K562 (cell line): ENCODE results near the gene CCDC116. TPM values are rescaled to one million over a fixed set of nuclear protein-coding genes. Genes with fewer than 3 reads are reported as not detected.

Experiments used
- BCOR ChIP-seq: fragments of 450-650 bp; IDR thresholded peaks from 2 replicates; pipeline ENCODE4 v1.6.1; 2016
- CEBPG ChIP-seq, 3 experiments: fragments of 200-800 bp in 1 of 3; sonication (Bioruptor generic) in 1 of 3; sonication (generic) in 1 of 3; formaldehyde crosslinking in 1 of 3; IDR thresholded peaks in 2 of 3; conservative IDR thresholded peaks in 1 of 3; 2 replicates each; pipeline versions ENCODE4 v1.6.1 to v1.8.0; 2016 to 2022; ENCODE audit warnings: missing compliant biosample characterization in 2 of 3, missing genetic modification characterization in 2 of 3, mild to moderate bottlenecking in 1 of 3, missing genetic modification reagents in 1 of 3
- CHD2 ChIP-seq: IDR thresholded peaks from 2 replicates; pipeline ENCODE4 v1.6.1; 2011; ENCODE audit warnings: low read depth, low read length
- DIDO1 ChIP-seq: fragments of 450-650 bp; IDR thresholded peaks from 2 replicates; pipeline ENCODE4 v1.6.1; 2016; ENCODE audit warnings: low read depth, missing biosample characterization, missing genetic modification characterization
- EHMT2 ChIP-seq: fragments of 450-650 bp; IDR thresholded peaks from 2 replicates; pipeline ENCODE4 v1.6.1; 2018; ENCODE audit warnings: antibody characterized with exemption
- EZH2 ChIP-seq: IDR thresholded peaks from 2 replicates; pipeline ENCODE4 v1.6.1; 2012; ENCODE audit warnings: low read depth, mild to moderate bottlenecking, inconsistent platforms, low read length, borderline replicate concordance
- HES1 ChIP-seq: fragments of 450-650 bp; IDR thresholded peaks from 2 replicates; pipeline ENCODE4 v1.6.1; 2016; ENCODE audit warnings: low read depth, mild to moderate bottlenecking, moderate library complexity
- KDM1A ChIP-seq, 2 experiments: fragments of 450-650 bp; IDR thresholded peaks; 2 replicates each; pipeline ENCODE4 v1.6.1; 2016; ENCODE audit warnings: mild to moderate bottlenecking in 2 of 2
- NRF1 ChIP-seq, 2 experiments: fragments of 450-650 bp; IDR thresholded peaks in 1 of 2; conservative IDR thresholded peaks in 1 of 2; 2 replicates each; pipeline ENCODE4 v1.6.1; 2014; ENCODE audit warnings: mild to moderate bottlenecking in 2 of 2
- RBM15 ChIP-seq: fragments of 200-400 bp; formaldehyde crosslinking; IDR thresholded peaks from 2 replicates; pipeline ENCODE4 v1.6.1; 2018; ENCODE audit warnings: mild to moderate bottlenecking, low read length, moderate library complexity; ENCODE audit not compliant: insufficient read depth
- RCOR1 ChIP-seq, 2 experiments: IDR thresholded peaks; 2 replicates each; pipeline ENCODE4 v1.6.1; 2012; ENCODE audit warnings: low read depth in 2 of 2, low read length in 2 of 2, borderline replicate concordance in 1 of 2, improper control_type of control experiment in 1 of 2
- SAP30 ChIP-seq: fragments of 200-600 bp; sonication (generic); IDR thresholded peaks from 2 replicates; pipeline ENCODE4 v1.6.1; 2012; ENCODE audit warnings: borderline replicate concordance, low read depth, mild to moderate bottlenecking, moderate library complexity, low read length, control low read depth, inconsistent platforms; ENCODE audit not compliant: insufficient read depth, poor library complexity, severe bottlenecking
- SETDB1 ChIP-seq: IDR thresholded peaks from one replicate; pipeline ENCODE4 v1.6.1; 2012; ENCODE audit warnings: low read length, control low read depth, inconsistent platforms
- SMAD3 ChIP-seq: fragments of 450-650 bp; formaldehyde crosslinking; conservative IDR thresholded peaks from 2 replicates; pipeline ENCODE4 v1.4.0; 2020; ENCODE audit warnings: mild to moderate bottlenecking
- SREBF2 ChIP-seq: sonication (generic); formaldehyde crosslinking; IDR thresholded peaks from 2 replicates; pipeline ENCODE4 v1.4.0; 2020; ENCODE audit warnings: mild to moderate bottlenecking, missing genetic modification reagents
- TAF9B ChIP-seq: fragments of 450-650 bp; IDR thresholded peaks from 2 replicates; pipeline ENCODE4 v1.6.1; 2018; ENCODE audit warnings: mild to moderate bottlenecking; ENCODE audit not compliant: partially characterized antibody
- THRAP3 ChIP-seq: fragments of 450-650 bp; IDR thresholded peaks from 2 replicates; pipeline ENCODE4 v1.6.1; 2016; ENCODE audit warnings: mild to moderate bottlenecking, inconsistent platforms, borderline replicate concordance
- WHSC1 ChIP-seq: IDR thresholded peaks from one replicate; pipeline ENCODE4 v1.6.1; 2012; ENCODE audit warnings: low read length, control low read depth, inconsistent platforms
- XRCC4 ChIP-seq: IDR thresholded peaks from one replicate; pipeline ENCODE4 v1.6.1; 2011; ENCODE audit not compliant: insufficient read depth, insufficient read length; ENCODE audit errors: extremely low read depth
- ZBTB8A ChIP-seq: fragments of 450-650 bp; IDR thresholded peaks from 2 replicates; pipeline ENCODE4 v1.6.1; 2018; ENCODE audit warnings: mild to moderate bottlenecking, moderate library complexity; ENCODE audit not compliant: partially characterized antibody
- ZNF431 ChIP-seq: sonication (generic); formaldehyde crosslinking; IDR thresholded peaks from 2 replicates; pipeline ENCODE4 v1.8.0; 2022; ENCODE audit warnings: mild to moderate bottlenecking, missing genetic modification reagents
- polyA plus RNA-seq, 8 experiments: library from polyadenylated mRNA; depleted of rRNA in 4 of 8; stranded (reverse) in 5 of 8; unstranded in 3 of 8; fragments of >200 nt; fragmentation: Nextera tagmentation in 2 of 8; fragmentation: Illumina TruSeq in 1 of 8; extraction: Ambion mirVana in 2 of 8; extraction: Trizol in 1 of 8; gene quantifications; 2 replicates each; pipeline versions ENCODE4 v1.2.1 to v1.2.3, GENCODE V29; 2011 to 2014; ENCODE audit warnings: inconsistent platforms in 1 of 8, missing spikeins in 1 of 8
- total RNA-seq, 7 experiments: library from RNA; depleted of rRNA in 6 of 7; stranded (reverse); fragments of >200 nt in 6 of 7; fragmentation: Illumina TruSeq in 2 of 7; extraction: Trizol in 2 of 7; gene quantifications; 2 replicates each; pipeline versions ENCODE4 v1.2.1 to v1.2.3, GENCODE V29; 2011 to 2021; ENCODE audit warnings: low replicate concordance in 1 of 7
- TF ChIP-seq, protein P1 (sequence below): sonication (generic); formaldehyde crosslinking; IDR thresholded peaks from 2 replicates; pipeline ENCODE4 v1.8.1; 2023; ENCODE audit warnings: mild to moderate bottlenecking, missing genetic modification reagents, moderate library complexity
- TF ChIP-seq, protein P2 (sequence below): fragments of 250-450 bp; sonication (Bioruptor Pico); IDR thresholded peaks from 2 replicates; pipeline ENCODE4 v1.5.0; 2020; ENCODE audit warnings: mild to moderate bottlenecking, borderline replicate concordance

The CCDC116 gene
- total and polyA plus RNA-seq, 9 of the 15 experiments (the other 6 are each of a cell fraction or from before 2014, with no cell fraction given): 1.6 to 11.3 (median 4.7) TPM

GRCh38 chr22:21642584-21643448, 10.3 kb downstream of the CCDC116 start (continued):
- no peak for TF ChIP-seq SREBF2 (CRISPR knock-in tag)
- no peak for TF ChIP-seq EHMT2
- no peak for TF ChIP-seq NRF1 (conservative IDR thresholded peaks at IDR 0.05 in 1 of 2, IDR thresholded peaks at IDR 0.05 in 1 of 2)
- TF ChIP-seq BCOR: no peak
- no peak for TF ChIP-seq THRAP3
- no peak for TF ChIP-seq RBM15
- no peak for TF ChIP-seq ZNF431
- TF ChIP-seq SAP30: peak; percentile 19
- no peak for TF ChIP-seq DIDO1 (tag)
- TF ChIP-seq, protein P1, sequence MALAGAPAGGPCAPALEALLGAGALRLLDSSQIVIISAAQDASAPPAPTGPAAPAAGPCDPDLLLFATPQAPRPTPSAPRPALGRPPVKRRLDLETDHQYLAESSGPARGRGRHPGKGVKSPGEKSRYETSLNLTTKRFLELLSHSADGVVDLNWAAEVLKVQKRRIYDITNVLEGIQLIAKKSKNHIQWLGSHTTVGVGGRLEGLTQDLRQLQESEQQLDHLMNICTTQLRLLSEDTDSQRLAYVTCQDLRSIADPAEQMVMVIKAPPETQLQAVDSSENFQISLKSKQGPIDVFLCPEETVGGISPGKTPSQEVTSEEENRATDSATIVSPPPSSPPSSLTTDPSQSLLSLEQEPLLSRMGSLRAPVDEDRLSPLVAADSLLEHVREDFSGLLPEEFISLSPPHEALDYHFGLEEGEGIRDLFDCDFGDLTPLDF: peak; percentile 93
- TF ChIP-seq, protein P2, sequence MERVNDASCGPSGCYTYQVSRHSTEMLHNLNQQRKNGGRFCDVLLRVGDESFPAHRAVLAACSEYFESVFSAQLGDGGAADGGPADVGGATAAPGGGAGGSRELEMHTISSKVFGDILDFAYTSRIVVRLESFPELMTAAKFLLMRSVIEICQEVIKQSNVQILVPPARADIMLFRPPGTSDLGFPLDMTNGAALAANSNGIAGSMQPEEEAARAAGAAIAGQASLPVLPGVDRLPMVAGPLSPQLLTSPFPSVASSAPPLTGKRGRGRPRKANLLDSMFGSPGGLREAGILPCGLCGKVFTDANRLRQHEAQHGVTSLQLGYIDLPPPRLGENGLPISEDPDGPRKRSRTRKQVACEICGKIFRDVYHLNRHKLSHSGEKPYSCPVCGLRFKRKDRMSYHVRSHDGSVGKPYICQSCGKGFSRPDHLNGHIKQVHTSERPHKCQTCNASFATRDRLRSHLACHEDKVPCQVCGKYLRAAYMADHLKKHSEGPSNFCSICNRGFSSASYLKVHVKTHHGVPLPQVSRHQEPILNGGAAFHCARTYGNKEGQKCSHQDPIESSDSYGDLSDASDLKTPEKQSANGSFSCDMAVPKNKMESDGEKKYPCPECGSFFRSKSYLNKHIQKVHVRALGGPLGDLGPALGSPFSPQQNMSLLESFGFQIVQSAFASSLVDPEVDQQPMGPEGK: no peak
- no peak for TF ChIP-seq ZBTB8A
- no peak for TF ChIP-seq EZH2
- TF ChIP-seq TAF9B: no peak
- TF ChIP-seq XRCC4: no peak
- TF ChIP-seq KDM1A (IDR thresholded peaks at IDR 0.05): no peak
- TF ChIP-seq CEBPG (CRISPR knock-in tag; IDR thresholded peaks at IDR 0.05): no peak
- TF ChIP-seq CEBPG (tag; conservative IDR thresholded peaks at IDR 0.05 in 1 of 2, IDR thresholded peaks at IDR 0.05 in 1 of 2): no peak
- TF ChIP-seq WHSC1: peak; percentile 22
- TF ChIP-seq CHD2: peak; percentile 35
- TF ChIP-seq SMAD3 (CRISPR knock-in tag): no peak
- no peak for TF ChIP-seq HES1
- peak in 1 of 2 experiments; percentile 95; a peak in 2 of 4 replicates for TF ChIP-seq RCOR1 (IDR thresholded peaks at IDR 0.05; ENCODE audit: borderline replicate concordance in 1 of 2, low read depth in 2 of 2, low read length in 2 of 2)
- peak; percentile 15 for TF ChIP-seq SETDB1
